ENCODE results near the gene CLIP2. TPM values are rescaled to one million over a fixed set of nuclear protein-coding genes. Genes with fewer than 3 reads are reported as not detected.
"Not testable (repeated sequence)": the region's sequence is repeated elsewhere in the genome, so short reads cannot be mapped to it uniquely, and the experiment has no call there.

CLIP2 gene
- total RNA-seq, 1 donor from 2014 or later = 21.9 TPM

GRCh38 chr7:74439541-74439940, 150.3 kb downstream of the CLIP2 start:
- Histone ChIP-seq H3K9ac (ENCODE audit: low read depth in 1 of 3, low read length in 3 of 3) (no peak overlapping the region), H3K9me3 (ENCODE audit: control insufficient read depth in 3 of 3, low read length in 3 of 3) (no peaks in the 10 kb centered on the region), H3K27ac (ENCODE audit: low read depth, low read length) (no peak overlapping the region), H3K4me1 (ENCODE audit: control insufficient read depth in 3 of 3, insufficient read depth in 3 of 3, low read length in 3 of 3) (no peaks in the 10 kb centered on the region), H3K36me3 (ENCODE audit: control insufficient read depth in 3 of 3, insufficient read depth in 3 of 3, low read length in 3 of 3) (no peaks in the 10 kb centered on the region), H3K27me3 (ENCODE audit: control insufficient read depth in 3 of 3, insufficient read depth in 3 of 3, low read length in 3 of 3) (no peaks in the 10 kb centered on the region), H3K4me3 (ENCODE audit: low read length in 3 of 3) (no peak overlapping the region)

- H3K27me3 ChIP-seq (ENCODE audit: control insufficient read depth in 3 of 3, insufficient read depth in 3 of 3, low read length in 3 of 3); H3K9ac ChIP-seq (ENCODE audit: low read depth in 1 of 3, low read length in 3 of 3): not testable (repeated sequence)
Observed at GRCh38 chr7:74440143-74440542, 150.9 kb downstream of the CLIP2 start.

GRCh38 chr7:74441801-74442200, 152.6 kb downstream of the CLIP2 start:
- H3K4me1 ChIP-seq (ENCODE audit: control insufficient read depth in 3 of 3, insufficient read depth in 3 of 3, low read length in 3 of 3) = no peaks in the 10 kb centered on the region
- no peaks in the 10 kb centered on the region for H3K27me3 ChIP-seq (ENCODE audit: control insufficient read depth in 3 of 3, insufficient read depth in 3 of 3, low read length in 3 of 3)
- no peaks in the 10 kb centered on the region for H3K9me3 ChIP-seq (ENCODE audit: control insufficient read depth in 3 of 3, low read length in 3 of 3)
- H3K27ac ChIP-seq (ENCODE audit: low read depth, low read length) = no peak overlapping the region
- no peak overlapping the region for H3K4me3 ChIP-seq (ENCODE audit: low read length in 3 of 3)
- no peaks in the 10 kb centered on the region for H3K36me3 ChIP-seq (ENCODE audit: control insufficient read depth in 3 of 3, insufficient read depth in 3 of 3, low read length in 3 of 3)
- no peak overlapping the region for H3K9ac ChIP-seq (ENCODE audit: low read depth in 1 of 3, low read length in 3 of 3)

More at GRCh38 chr7:74440143-74440542, 150.9 kb downstream of the CLIP2 start:
- not testable (repeated sequence) for H3K36me3 ChIP-seq (ENCODE audit: control insufficient read depth in 3 of 3, insufficient read depth in 3 of 3, low read length in 3 of 3); H3K4me3 ChIP-seq (ENCODE audit: low read length in 3 of 3); H3K9me3 ChIP-seq (ENCODE audit: control insufficient read depth in 3 of 3, low read length in 3 of 3); H3K27ac ChIP-seq (ENCODE audit: low read depth, low read length); H3K4me1 ChIP-seq (ENCODE audit: control insufficient read depth in 3 of 3, insufficient read depth in 3 of 3, low read length in 3 of 3)

GRCh38 chr7:74443543-74444247, 154.5 kb downstream of the CLIP2 start:
- H3K9me3 ChIP-seq (ENCODE audit: control insufficient read depth in 3 of 3, low read length in 3 of 3) = no peaks in the 10 kb centered on the region
- H3K36me3 ChIP-seq (ENCODE audit: control insufficient read depth in 3 of 3, insufficient read depth in 3 of 3, low read length in 3 of 3) = no peaks in the 10 kb centered on the region
- no peaks in the 10 kb centered on the region for H3K27me3 ChIP-seq (ENCODE audit: control insufficient read depth in 3 of 3, insufficient read depth in 3 of 3, low read length in 3 of 3)
- no peak overlapping the region for H3K9ac ChIP-seq (ENCODE audit: low read depth in 1 of 3, low read length in 3 of 3)
- no peak overlapping the region for H3K4me3 ChIP-seq (ENCODE audit: low read length in 3 of 3)
- no peaks in the 10 kb centered on the region for H3K4me1 ChIP-seq (ENCODE audit: control insufficient read depth in 3 of 3, insufficient read depth in 3 of 3, low read length in 3 of 3)
- H3K27ac ChIP-seq (ENCODE audit: low read depth, low read length) = no peak overlapping the region

- H3K27ac ChIP-seq (ENCODE audit: low read depth, low read length) = no peak overlapping the region
Observed at GRCh38 chr7:74449144-74449543, 159.9 kb downstream of the CLIP2 start.

GRCh38 chr7:74449809-74450397, 160.7 kb downstream of the CLIP2 start:
- Histone ChIP-seq H3K4me1 (ENCODE audit: control insufficient read depth in 3 of 3, insufficient read depth in 3 of 3, low read length in 3 of 3) (peaks cover 8 to 9% (median 8%) of the 10 kb centered on the region in 3 donors), H3K27me3 (ENCODE audit: control insufficient read depth in 3 of 3, insufficient read depth in 3 of 3, low read length in 3 of 3) (no peaks in the 10 kb centered on the region), H3K27ac (ENCODE audit: low read depth, low read length) (no peak overlapping the region), H3K9ac (ENCODE audit: low read depth in 1 of 3, low read length in 3 of 3) (no peak overlapping the region), H3K9me3 (ENCODE audit: control insufficient read depth in 3 of 3, low read length in 3 of 3) (no peaks in the 10 kb centered on the region), H3K36me3 (ENCODE audit: control insufficient read depth in 3 of 3, insufficient read depth in 3 of 3, low read length in 3 of 3) (no peaks in the 10 kb centered on the region), H3K4me3 (ENCODE audit: low read length in 3 of 3) (no peak overlapping the region)

More at GRCh38 chr7:74449144-74449543, 159.9 kb downstream of the CLIP2 start:
- Histone ChIP-seq H3K9ac (ENCODE audit: low read depth in 1 of 3, low read length in 3 of 3) (no peak overlapping the region), H3K9me3 (ENCODE audit: control insufficient read depth in 3 of 3, low read length in 3 of 3) (no peaks in the 10 kb centered on the region), H3K4me1 (ENCODE audit: control insufficient read depth in 3 of 3, insufficient read depth in 3 of 3, low read length in 3 of 3) (peaks cover 4 to 6% (median 6%) of the 10 kb centered on the region in 3 donors), H3K4me3 (ENCODE audit: low read length in 3 of 3) (no peak overlapping the region), H3K27me3 (ENCODE audit: control insufficient read depth in 3 of 3, insufficient read depth in 3 of 3, low read length in 3 of 3) (no peaks in the 10 kb centered on the region), H3K36me3 (ENCODE audit: control insufficient read depth in 3 of 3, insufficient read depth in 3 of 3, low read length in 3 of 3) (no peaks in the 10 kb centered on the region)

GRCh38 chr7:74452748-74453321, 163.6 kb downstream of the CLIP2 start:
- Histone ChIP-seq H3K36me3 (ENCODE audit: control insufficient read depth in 3 of 3, insufficient read depth in 3 of 3, low read length in 3 of 3) (no peaks in the 10 kb centered on the region), H3K27ac (ENCODE audit: low read depth, low read length) (peak overlapping the region; percentile 89), H3K4me3 (ENCODE audit: low read length in 3 of 3) (peak overlapping the region in 2 of 3 donors; percentile 59 to 84), H3K27me3 (ENCODE audit: control insufficient read depth in 3 of 3, insufficient read depth in 3 of 3, low read length in 3 of 3) (no peaks in the 10 kb centered on the region), H3K9me3 (ENCODE audit: control insufficient read depth in 3 of 3, low read length in 3 of 3) (no peaks in the 10 kb centered on the region), H3K9ac (ENCODE audit: low read depth in 1 of 3, low read length in 3 of 3) (peak overlapping the region; percentile 21 to 76 (median 64)), H3K4me1 (ENCODE audit: control insufficient read depth in 3 of 3, insufficient read depth in 3 of 3, low read length in 3 of 3) (peaks cover 30 to 35% (median 34%) of the 10 kb centered on the region in 3 donors)

- Histone ChIP-seq H3K27ac (ENCODE audit: low read depth, low read length) (peak within 1 kb of the TSS; percentile 99), H3K36me3 (ENCODE audit: control insufficient read depth in 3 of 3, insufficient read depth in 3 of 3, low read length in 3 of 3) (no peaks in the 10 kb centered on the region), H3K4me1 (ENCODE audit: control insufficient read depth in 3 of 3, insufficient read depth in 3 of 3, low read length in 3 of 3) (peaks cover 36 to 39% (median 38%) of the 10 kb centered on the region in 3 donors), H3K9ac (ENCODE audit: low read depth in 1 of 3, low read length in 3 of 3) (peak within 1 kb of the TSS; percentile 91 to 98 (median 98)), H3K4me3 (ENCODE audit: low read length in 3 of 3) (peak within 1 kb of the TSS; percentile 65 to 84 (median 80)), H3K27me3 (ENCODE audit: control insufficient read depth in 3 of 3, insufficient read depth in 3 of 3, low read length in 3 of 3) (no peaks in the 10 kb centered on the region), H3K9me3 (ENCODE audit: control insufficient read depth in 3 of 3, low read length in 3 of 3) (no peaks in the 10 kb centered on the region)
Observed at GRCh38 chr7:74453322-74454011, 164.3 kb downstream of the CLIP2 start, which contains the start of gene GTF2IRD1. Gene GTF2IRD1 (plus strand): TSS chr7:74453906. CDS start chr7:74508081, 54,175 bp downstream.

- no peaks in the 10 kb centered on the region for H3K27me3 ChIP-seq (ENCODE audit: control insufficient read depth in 3 of 3, insufficient read depth in 3 of 3, low read length in 3 of 3)
- peak overlapping the region; percentile 91 to 98 (median 98) for H3K9ac ChIP-seq (ENCODE audit: low read depth in 1 of 3, low read length in 3 of 3)
- H3K4me3 ChIP-seq (ENCODE audit: low read length in 3 of 3) = peak overlapping the region; percentile 65 to 84 (median 80)
- H3K4me1 ChIP-seq (ENCODE audit: control insufficient read depth in 3 of 3, insufficient read depth in 3 of 3, low read length in 3 of 3) = peaks cover 42 to 45% (median 44%) of the 10 kb centered on the region in 3 donors
- H3K9me3 ChIP-seq (ENCODE audit: control insufficient read depth in 3 of 3, low read length in 3 of 3) = no peaks in the 10 kb centered on the region
- peak overlapping the region; percentile 99 for H3K27ac ChIP-seq (ENCODE audit: low read depth, low read length)
- no peaks in the 10 kb centered on the region for H3K36me3 ChIP-seq (ENCODE audit: control insufficient read depth in 3 of 3, insufficient read depth in 3 of 3, low read length in 3 of 3)
Observed at GRCh38 chr7:74454021-74454924, 165.1 kb downstream of the CLIP2 start.

Measured in skeletal muscle tissue (tissue), 4 donors.